HL-60 (cell line): Measurements from ENCODE around the gene DYRK1A.

Experiments used
- DNase-seq, 2 experiments: peaks; one replicate each; pipeline ENCODE4 v3.0.0-alpha.2; 2010 to 2020; ENCODE audit warnings: low read depth in 1 of 2, low spot score in 1 of 2
- H3K27ac ChIP-seq: fragments of 250-450 bp; sonication (Bioruptor Pico); replicated peaks from 2 replicates; pipeline ENCODE4 v1.5.1; 2020; ENCODE audit warnings: mild to moderate bottlenecking, moderate library complexity
- H3K27me3 ChIP-seq: fragments of 250-450 bp; sonication (Bioruptor Pico); 2 replicates; pipeline ENCODE4 v1.5.1; 2021; ENCODE audit warnings: mild to moderate bottlenecking, moderate library complexity; ENCODE audit not compliant: insufficient read depth, poor library complexity, severe bottlenecking
- H3K4me3 ChIP-seq: replicated peaks from 2 replicates; pipeline ENCODE4 v1.5.1; 2011; ENCODE audit warnings: mild to moderate bottlenecking, control low read depth, low read length; ENCODE audit not compliant: insufficient read depth
- GABPA ChIP-seq: IDR thresholded peaks from 2 replicates; pipeline ENCODE4 v1.6.1; 2012; ENCODE audit warnings: low read depth
- POLR2AphosphoS5 ChIP-seq: IDR thresholded peaks from 2 replicates; pipeline ENCODE4 v1.6.1; 2012; ENCODE audit warnings: low read depth
- SPI1 ChIP-seq: IDR thresholded peaks from 2 replicates; pipeline ENCODE4 v1.6.1; 2012; ENCODE audit warnings: low read depth, mild to moderate bottlenecking, borderline replicate concordance
- TF ChIP-seq, protein P1 (sequence below): IDR thresholded peaks from 2 replicates; pipeline ENCODE4 v1.6.1; 2012; ENCODE audit warnings: low read depth; ENCODE audit not compliant: insufficient replicate concordance
- TF ChIP-seq, protein P2 (sequence below): IDR thresholded peaks from one replicate; pipeline ENCODE4 v1.5.1; 2011; ENCODE audit warnings: low read length, control low read depth, inconsistent platforms; ENCODE audit not compliant: insufficient read depth

Gene DYRK1A

DNA sequence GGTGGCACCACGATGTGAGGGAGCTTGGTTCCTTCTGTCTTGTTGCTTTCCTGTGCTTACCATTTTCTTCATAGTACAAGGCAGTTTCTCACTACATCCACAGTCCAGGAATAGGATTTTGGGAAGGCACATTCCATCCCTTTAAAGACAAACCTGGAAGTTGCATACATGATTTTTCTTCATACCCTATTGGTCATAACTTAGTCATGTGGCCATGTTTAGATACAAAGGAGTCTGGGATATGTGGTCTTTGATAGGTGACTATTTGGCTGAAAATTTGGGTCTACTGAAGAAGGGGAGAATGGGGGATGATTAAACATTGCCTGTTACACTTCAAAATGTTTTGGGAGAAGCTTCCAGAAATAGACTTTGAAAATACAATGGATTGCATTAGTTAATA, 7.0 kb downstream of the DYRK1A start:
- TF ChIP-seq, protein P1, sequence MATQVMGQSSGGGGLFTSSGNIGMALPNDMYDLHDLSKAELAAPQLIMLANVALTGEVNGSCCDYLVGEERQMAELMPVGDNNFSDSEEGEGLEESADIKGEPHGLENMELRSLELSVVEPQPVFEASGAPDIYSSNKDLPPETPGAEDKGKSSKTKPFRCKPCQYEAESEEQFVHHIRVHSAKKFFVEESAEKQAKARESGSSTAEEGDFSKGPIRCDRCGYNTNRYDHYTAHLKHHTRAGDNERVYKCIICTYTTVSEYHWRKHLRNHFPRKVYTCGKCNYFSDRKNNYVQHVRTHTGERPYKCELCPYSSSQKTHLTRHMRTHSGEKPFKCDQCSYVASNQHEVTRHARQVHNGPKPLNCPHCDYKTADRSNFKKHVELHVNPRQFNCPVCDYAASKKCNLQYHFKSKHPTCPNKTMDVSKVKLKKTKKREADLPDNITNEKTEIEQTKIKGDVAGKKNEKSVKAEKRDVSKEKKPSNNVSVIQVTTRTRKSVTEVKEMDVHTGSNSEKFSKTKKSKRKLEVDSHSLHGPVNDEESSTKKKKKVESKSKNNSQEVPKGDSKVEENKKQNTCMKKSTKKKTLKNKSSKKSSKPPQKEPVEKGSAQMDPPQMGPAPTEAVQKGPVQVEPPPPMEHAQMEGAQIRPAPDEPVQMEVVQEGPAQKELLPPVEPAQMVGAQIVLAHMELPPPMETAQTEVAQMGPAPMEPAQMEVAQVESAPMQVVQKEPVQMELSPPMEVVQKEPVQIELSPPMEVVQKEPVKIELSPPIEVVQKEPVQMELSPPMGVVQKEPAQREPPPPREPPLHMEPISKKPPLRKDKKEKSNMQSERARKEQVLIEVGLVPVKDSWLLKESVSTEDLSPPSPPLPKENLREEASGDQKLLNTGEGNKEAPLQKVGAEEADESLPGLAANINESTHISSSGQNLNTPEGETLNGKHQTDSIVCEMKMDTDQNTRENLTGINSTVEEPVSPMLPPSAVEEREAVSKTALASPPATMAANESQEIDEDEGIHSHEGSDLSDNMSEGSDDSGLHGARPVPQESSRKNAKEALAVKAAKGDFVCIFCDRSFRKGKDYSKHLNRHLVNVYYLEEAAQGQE: no peak
- TF ChIP-seq GABPA (no peak), SPI1 (no peak), POLR2AphosphoS5 (no peak)
- TF ChIP-seq, protein P2, sequence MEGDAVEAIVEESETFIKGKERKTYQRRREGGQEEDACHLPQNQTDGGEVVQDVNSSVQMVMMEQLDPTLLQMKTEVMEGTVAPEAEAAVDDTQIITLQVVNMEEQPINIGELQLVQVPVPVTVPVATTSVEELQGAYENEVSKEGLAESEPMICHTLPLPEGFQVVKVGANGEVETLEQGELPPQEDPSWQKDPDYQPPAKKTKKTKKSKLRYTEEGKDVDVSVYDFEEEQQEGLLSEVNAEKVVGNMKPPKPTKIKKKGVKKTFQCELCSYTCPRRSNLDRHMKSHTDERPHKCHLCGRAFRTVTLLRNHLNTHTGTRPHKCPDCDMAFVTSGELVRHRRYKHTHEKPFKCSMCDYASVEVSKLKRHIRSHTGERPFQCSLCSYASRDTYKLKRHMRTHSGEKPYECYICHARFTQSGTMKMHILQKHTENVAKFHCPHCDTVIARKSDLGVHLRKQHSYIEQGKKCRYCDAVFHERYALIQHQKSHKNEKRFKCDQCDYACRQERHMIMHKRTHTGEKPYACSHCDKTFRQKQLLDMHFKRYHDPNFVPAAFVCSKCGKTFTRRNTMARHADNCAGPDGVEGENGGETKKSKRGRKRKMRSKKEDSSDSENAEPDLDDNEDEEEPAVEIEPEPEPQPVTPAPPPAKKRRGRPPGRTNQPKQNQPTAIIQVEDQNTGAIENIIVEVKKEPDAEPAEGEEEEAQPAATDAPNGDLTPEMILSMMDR: no peak
- H3K27me3 ChIP-seq: no peaks in the 10 kb centered on the region
- no peak overlapping the region for H3K27ac ChIP-seq
- no peak overlapping the region for H3K4me3 ChIP-seq
- DNase-seq: no peak

DNA sequence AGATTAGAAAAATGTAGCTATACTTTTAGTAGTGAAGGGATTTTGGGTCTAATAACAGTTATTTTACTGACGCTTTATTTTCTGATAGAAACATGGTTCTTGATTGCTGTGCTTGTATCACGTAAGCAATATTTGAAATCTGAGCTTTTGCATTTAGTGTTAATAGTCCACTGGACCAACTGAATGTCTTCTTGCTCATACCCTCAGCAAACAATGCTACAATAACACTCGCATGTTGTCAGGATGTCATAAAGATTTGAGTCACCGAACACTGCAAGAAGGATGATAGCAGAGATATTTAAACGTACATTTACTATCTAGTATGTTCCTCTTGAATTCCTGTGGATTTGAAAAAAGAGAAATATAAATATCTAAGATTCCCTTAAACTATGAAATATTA, 7.5 kb downstream of the DYRK1A start:
- Histone ChIP-seq H3K27ac (no peak overlapping the region), H3K4me3 (no peak overlapping the region), H3K27me3 (no peaks in the 10 kb centered on the region)
- DNase-seq: no peak
- TF ChIP-seq, protein P1: no peak
- TF ChIP-seq SPI1 (no peak), GABPA (no peak), POLR2AphosphoS5 (no peak)
- TF ChIP-seq, protein P2: no peak

DNA sequence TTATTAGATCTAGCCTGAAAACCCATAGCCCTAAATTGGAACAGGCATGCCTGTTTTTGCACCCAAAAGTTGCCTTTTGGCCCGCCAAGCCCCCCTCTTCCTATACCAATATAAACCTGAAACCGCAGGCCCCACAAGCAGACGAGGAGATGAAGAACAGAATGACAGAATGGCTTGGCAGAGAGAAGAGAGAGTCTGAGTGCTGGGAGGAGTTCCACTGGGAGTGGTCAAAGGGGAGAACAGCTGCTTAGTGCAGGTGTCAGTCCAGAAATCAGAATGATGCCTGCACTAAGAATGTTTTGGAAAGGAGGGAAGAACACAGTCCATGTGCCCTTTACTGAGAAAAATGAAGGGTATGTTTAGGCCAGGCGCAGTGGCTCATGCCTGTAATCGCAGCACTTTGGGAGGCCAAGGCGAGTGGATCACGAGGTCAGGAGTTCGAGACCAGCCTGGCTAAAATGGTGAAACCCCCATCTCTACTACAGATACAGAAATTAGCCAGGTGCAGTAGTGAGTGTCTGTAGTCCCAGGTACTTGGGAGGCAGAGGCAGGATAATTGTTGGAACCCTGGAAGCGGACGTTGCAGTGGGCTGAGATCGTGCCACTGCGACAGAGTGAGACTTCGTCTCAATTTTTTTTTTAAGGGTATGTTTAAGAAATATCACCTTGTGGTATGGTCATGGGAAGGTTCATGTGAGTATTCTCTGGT, 9.4 kb downstream of the DYRK1A start:
- no peak overlapping the region for H3K27ac ChIP-seq
- no peak overlapping the region for H3K4me3 ChIP-seq
- H3K27me3 ChIP-seq: no peaks in the 10 kb centered on the region
- TF ChIP-seq, protein P1: no peak
- TF ChIP-seq, protein P2: no peak
- no peak for TF ChIP-seq POLR2AphosphoS5
- no peak for TF ChIP-seq SPI1
- no peak for TF ChIP-seq GABPA
- no peak for DNase-seq
